ENCODE measurements around the gene POMC. TPM values are rescaled to one million over a fixed set of nuclear protein-coding genes. Genes with fewer than 3 reads are reported as not detected.
A peak's percentile ranks its signal among the peaks of the same experiment; 100 is the strongest.

Gene POMC
- total RNA-seq, 1 experiment from 2014 or later: 1.6 TPM

DNA sequence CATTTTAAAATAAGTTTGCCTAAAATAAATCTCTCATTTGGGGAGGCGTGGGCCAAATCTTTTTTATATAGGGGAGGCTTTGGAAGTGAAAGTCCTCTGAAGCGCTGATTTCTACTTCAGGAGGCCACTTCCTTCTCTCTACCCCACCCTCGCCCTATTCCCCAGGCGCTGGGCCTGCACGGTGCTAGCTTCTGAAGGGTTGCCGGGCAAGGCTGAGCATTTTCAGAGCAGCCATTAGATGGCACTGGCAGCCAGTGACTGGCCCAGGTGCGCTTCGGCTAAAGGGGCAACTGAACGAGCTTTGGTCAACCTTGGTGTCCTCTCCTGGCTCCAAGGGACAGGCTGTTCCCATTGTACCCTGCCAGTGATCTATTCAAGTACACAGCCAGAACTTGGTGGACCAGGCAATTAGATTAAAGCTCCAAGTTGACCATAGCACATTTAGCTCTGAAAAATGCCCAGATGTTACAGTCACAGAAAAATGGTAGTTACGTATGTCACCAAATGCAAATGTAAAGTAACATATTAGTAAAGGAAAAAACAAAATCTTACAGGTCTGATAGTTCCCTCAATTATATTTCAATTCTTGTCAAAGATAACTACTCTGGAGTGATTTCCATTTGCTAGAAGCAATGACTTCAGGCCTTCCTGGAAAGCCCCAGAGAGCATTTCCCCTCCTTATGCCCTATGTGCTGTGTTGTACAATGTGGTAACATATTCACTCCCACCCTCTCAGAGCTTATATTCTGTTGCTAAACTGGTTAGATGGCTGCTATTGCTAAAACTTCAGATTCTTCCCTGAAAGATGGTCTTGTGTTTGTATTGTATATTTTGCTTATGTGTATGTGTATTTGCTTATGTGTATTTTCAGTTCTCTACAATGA lies 2.1 kb downstream of the POMC start:
- H3K27ac Mint-ChIP-seq: no peak overlapping the region
- Histone ChIP-seq H3K56ac (ENCODE audit: insufficient read length, low read depth, low read length) (no peak overlapping the region), H2BK5ac (ENCODE audit: insufficient read length, low read length) (no peak overlapping the region), H2BK20ac (ENCODE audit: low read depth, low read length, poor library complexity, severe bottlenecking) (no peak overlapping the region), H3K23ac (ENCODE audit: insufficient read length, low read depth, low read length) (no peak overlapping the region), H2BK12ac (ENCODE audit: insufficient read length, low read depth, low read length) (no peak overlapping the region), H2AFZ (ENCODE audit: low read length) (no peak overlapping the region), H4K20me1 (ENCODE audit: control insufficient read depth, insufficient read depth, insufficient read length) (no peaks in the 10 kb centered on the region), H3K9me3 (ENCODE audit: control insufficient read depth, low read depth, low read length) (no peaks in the 10 kb centered on the region), H3K9ac (ENCODE audit: extremely low read depth, insufficient read length, low read length) (no peak overlapping the region), H3K4ac (ENCODE audit: low read depth, low read length) (no peak overlapping the region), H2BK120ac (ENCODE audit: low read depth, low read length, poor library complexity, severe bottlenecking) (no peak overlapping the region), H3K27me3 (ENCODE audit: insufficient read depth, low read length) (peaks cover 27% of the 10 kb centered on the region; the same call in 1 of the 2 replicates), H3K18ac (ENCODE audit: insufficient read length, low read depth, low read length) (no peak overlapping the region), H3T11ph (ENCODE audit: low read length) (no peak overlapping the region), H3K23me2 (ENCODE audit: insufficient read length, low read depth, low read length, poor library complexity, severe bottlenecking) (no peaks in the 10 kb centered on the region), H3K4me1 (ENCODE audit: insufficient read depth, low read length) (no peaks in the 10 kb centered on the region), H2AK5ac (ENCODE audit: insufficient read length, low read length) (no peak overlapping the region), H3K4me2 (ENCODE audit: insufficient read depth, insufficient read length, low read length) (no peak overlapping the region), H3K79me1 (ENCODE audit: insufficient read depth, low read depth, low read length, poor library complexity, severe bottlenecking) (no peaks in the 10 kb centered on the region), H4K91ac (ENCODE audit: insufficient read length, low read depth, low read length) (no peak overlapping the region), H2BK15ac (ENCODE audit: low read depth, low read length) (no peak overlapping the region), H3K79me2 (ENCODE audit: insufficient read depth, low read length) (no peaks in the 10 kb centered on the region), H4K8ac (replicated peaks; ENCODE audit: insufficient read length, low read depth, low read length) (no peak overlapping the region), H3K27ac (ENCODE audit: insufficient read length, low read depth, low read length) (no peak overlapping the region), H3K14ac (ENCODE audit: insufficient read depth, low read length) (no peak overlapping the region), H4K5ac (ENCODE audit: insufficient read length, low read depth, low read length) (no peak overlapping the region)
- H3K9me3 Mint-ChIP-seq: no peaks in the 10 kb centered on the region; a peak in 1 of 5 replicates
- TF ChIP-seq, protein P1, sequence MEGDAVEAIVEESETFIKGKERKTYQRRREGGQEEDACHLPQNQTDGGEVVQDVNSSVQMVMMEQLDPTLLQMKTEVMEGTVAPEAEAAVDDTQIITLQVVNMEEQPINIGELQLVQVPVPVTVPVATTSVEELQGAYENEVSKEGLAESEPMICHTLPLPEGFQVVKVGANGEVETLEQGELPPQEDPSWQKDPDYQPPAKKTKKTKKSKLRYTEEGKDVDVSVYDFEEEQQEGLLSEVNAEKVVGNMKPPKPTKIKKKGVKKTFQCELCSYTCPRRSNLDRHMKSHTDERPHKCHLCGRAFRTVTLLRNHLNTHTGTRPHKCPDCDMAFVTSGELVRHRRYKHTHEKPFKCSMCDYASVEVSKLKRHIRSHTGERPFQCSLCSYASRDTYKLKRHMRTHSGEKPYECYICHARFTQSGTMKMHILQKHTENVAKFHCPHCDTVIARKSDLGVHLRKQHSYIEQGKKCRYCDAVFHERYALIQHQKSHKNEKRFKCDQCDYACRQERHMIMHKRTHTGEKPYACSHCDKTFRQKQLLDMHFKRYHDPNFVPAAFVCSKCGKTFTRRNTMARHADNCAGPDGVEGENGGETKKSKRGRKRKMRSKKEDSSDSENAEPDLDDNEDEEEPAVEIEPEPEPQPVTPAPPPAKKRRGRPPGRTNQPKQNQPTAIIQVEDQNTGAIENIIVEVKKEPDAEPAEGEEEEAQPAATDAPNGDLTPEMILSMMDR (conservative IDR thresholded peaks at IDR 0.05): peak; percentile 63
- peaks cover 72% of the 10 kb centered on the region for H3K27me3 Mint-ChIP-seq (ENCODE audit: low read depth)
- peaks cover 12 to 17% of the 10 kb centered on the region in 2 experiments for H3K4me1 Mint-ChIP-seq
- WGBS (ENCODE audit: extremely low coverage, insufficient read length, low lambda C conversion rate): no CpG with 5 or more reads among the region's 10 CpGs
- H3K4me3 Mint-ChIP-seq: no peak overlapping the region
- peak; percentile 79 for DNase-seq
- no peaks in the 10 kb centered on the region for H3K36me3 Mint-ChIP-seq (ENCODE audit: insufficient read depth in 1 of 3, low read depth in 3 of 3)
